ENCODE results near the gene C19orf47. TPM values are rescaled to one million over a fixed set of nuclear protein-coding genes. Genes with fewer than 3 reads are reported as not detected.

C19orf47 gene
- polyA plus RNA-seq, 3 donors: 7.6 to 10.2 (median 8.0) TPM

- Histone ChIP-seq H3K27ac (ENCODE audit: low read depth in 1 of 2, low read length in 2 of 2) (peak overlapping the region; percentile 89 to 90), H3K36me3 (replicated peaks in 1 of 2; ENCODE audit: control insufficient read depth in 1 of 2, insufficient read depth in 2 of 2, low read length in 2 of 2) (no peaks in the 10 kb centered on the region), H3K79me2 (ENCODE audit: insufficient read depth, low read length) (peaks cover 37% of the 10 kb centered on the region), H3K4me3 (replicated peaks in 1 of 3; ENCODE audit: low read depth in 2 of 3, low read length in 3 of 3) (peak overlapping the region in 1 of 3 experiments; percentile 52), H3K9ac (ENCODE audit: insufficient read depth, low read length, poor library complexity, severe bottlenecking) (peak overlapping the region; percentile 6), H3K9me3 (replicated peaks in 1 of 2; ENCODE audit: control insufficient read depth in 1 of 2, insufficient read depth in 1 of 2, low read length in 2 of 2) (no peaks in the 10 kb centered on the region), H3K4me1 (ENCODE audit: control insufficient read depth in 1 of 2, insufficient read depth in 2 of 2, low read length in 2 of 2) (peaks cover 95 to 97% of the 10 kb centered on the region in 2 donors), H3K4me2 (replicated peaks; ENCODE audit: extremely low read depth, low read length, poor library complexity, severe bottlenecking) (peak overlapping the region; percentile 59), H4K20me1 (ENCODE audit: insufficient read depth, low read length) (no peaks in the 10 kb centered on the region), H3K27me3 (ENCODE audit: control insufficient read depth in 2 of 2, insufficient read depth in 2 of 2, low read length in 2 of 2) (no peaks in the 10 kb centered on the region), H2AFZ (ENCODE audit: insufficient read depth, low read depth, low read length, poor library complexity, severe bottlenecking) (no peak overlapping the region)
- peaks cover 0 to 4% (median 0%) of the 10 kb centered on the region in 7 donors for H3K9me3 Mint-ChIP-seq
- DNase-seq: no peak
- H3K4me3 Mint-ChIP-seq: no peak overlapping the region
- peaks cover 9 to 15% of the 10 kb centered on the region in 2 donors for H3K36me3 Mint-ChIP-seq
- 81% methylated on average over 9 of the region's 13 CpGs for WGBS (ENCODE audit: insufficient coverage)
- H3K27me3 Mint-ChIP-seq (ENCODE audit: low read depth in 3 of 3): peaks cover 0 to 3% (median 3%) of the 10 kb centered on the region in 3 donors
- intact Hi-C loops (cut with micrococcal nuclease): loop anchor here (1.0 to 10.0 kb wide), 3 partner anchors 12 to 105 kb away; partner anchors contain the start of genes BLVRB (in 1 of the 2), C19orf47 (in 1 of the 2), PLD3 (in 1 of the 2) and SERTAD3 (in 1 of the 2)
- H3K27ac Mint-ChIP-seq: peak overlapping the region; percentile 92 to 98 (median 97)
- TF ChIP-seq CTCF (IDR thresholded peaks at IDR 0.05): no peak
- H3K4me1 Mint-ChIP-seq: peaks cover 88% of the 10 kb centered on the region
These were observed 12.0 kb upstream of the C19orf47 start for GRCh38 chr19:40360020-40360707.

- TF ChIP-seq CTCF (IDR thresholded peaks at IDR 0.05): no peak
- peak overlapping the region in 1 of 3 experiments; percentile 52 for H3K4me3 ChIP-seq (replicated peaks in 1 of 3; ENCODE audit: low read depth in 2 of 3, low read length in 3 of 3)
- Mint-ChIP-seq H3K27ac (peak overlapping the region; percentile 92 to 98 (median 98)), H3K9me3 (peaks cover 0 to 4% (median 0%) of the 10 kb centered on the region in 7 donors), H3K4me1 (peaks cover 80% of the 10 kb centered on the region), H3K36me3 (peaks cover 11 to 24% of the 10 kb centered on the region in 2 donors), H3K27me3 (ENCODE audit: low read depth in 3 of 3) (peaks cover 0 to 3% (median 1%) of the 10 kb centered on the region in 3 donors), H3K4me3 (peak overlapping the region; percentile 56 to 83)
- no peaks in the 10 kb centered on the region for H3K9me3 ChIP-seq (replicated peaks in 1 of 2; ENCODE audit: control insufficient read depth in 1 of 2, insufficient read depth in 1 of 2, low read length in 2 of 2)
- peak overlapping the region; percentile 59 for H3K4me2 ChIP-seq (replicated peaks; ENCODE audit: extremely low read depth, low read length, poor library complexity, severe bottlenecking)
- H3K27me3 ChIP-seq (ENCODE audit: control insufficient read depth in 2 of 2, insufficient read depth in 2 of 2, low read length in 2 of 2): no peaks in the 10 kb centered on the region
- H3K79me2 ChIP-seq (ENCODE audit: insufficient read depth, low read length): peaks cover 34% of the 10 kb centered on the region
- H2AFZ ChIP-seq (ENCODE audit: insufficient read depth, low read depth, low read length, poor library complexity, severe bottlenecking): no peak overlapping the region
- H4K20me1 ChIP-seq (ENCODE audit: insufficient read depth, low read length): no peaks in the 10 kb centered on the region
- H3K27ac ChIP-seq (ENCODE audit: low read depth in 1 of 2, low read length in 2 of 2): peak overlapping the region; percentile 70 to 90
- H3K9ac ChIP-seq (ENCODE audit: insufficient read depth, low read length, poor library complexity, severe bottlenecking): peak overlapping the region; percentile 6
- 0% methylated on average over 1 of the region's 5 CpGs for WGBS (ENCODE audit: insufficient coverage)
- H3K36me3 ChIP-seq (replicated peaks in 1 of 2; ENCODE audit: control insufficient read depth in 1 of 2, insufficient read depth in 2 of 2, low read length in 2 of 2): no peaks in the 10 kb centered on the region
- H3K4me1 ChIP-seq (ENCODE audit: control insufficient read depth in 1 of 2, insufficient read depth in 2 of 2, low read length in 2 of 2): peaks cover 82 to 83% of the 10 kb centered on the region in 2 donors
- intact Hi-C loops (cut with micrococcal nuclease): no loop called here
- DNase-seq: peak; percentile 83 to 91 (median 86)
These were observed 10.6 kb upstream of the C19orf47 start for GRCh38 chr19:40358773-40359172.

Measured in CD14-positive monocyte (primary cell).